ENCODE measurements around the gene MAGI3.

MAGI3 gene

GRCh38 chr1:113390871-113391648 lies 745 bp downstream of the MAGI3 start (continued):
- TF ChIP-seq PRDM4 (tag by site-specific recombination; IDR thresholded peaks at IDR 0.05) (peak; percentile 40; the same call in 1 of the 2 replicates), CTCF (tag by site-specific recombination; IDR thresholded peaks at IDR 0.05) (peak; percentile 83; the same call in 1 of the 2 replicates), ZNF184 (tag by site-specific recombination; IDR thresholded peaks at IDR 0.05) (0 out of 2 replicates have a peak, but pooled peaks have one; percentile 19), GLIS2 (tag by site-specific recombination; IDR thresholded peaks at IDR 0.05) (peak; percentile 64), GFI1B (tag by site-specific recombination; IDR thresholded peaks at IDR 0.05) (0 out of 2 replicates have a peak, but pooled peaks have one; percentile 17), ZNF302 (tag by site-specific recombination; IDR thresholded peaks at IDR 0.05; ENCODE audit: low read depth) (no peak), PRDM1 (tag by site-specific recombination; IDR thresholded peaks at IDR 0.05) (no peak), ZNF394 (tag by site-specific recombination; IDR thresholded peaks at IDR 0.05; ENCODE audit: borderline replicate concordance) (peak; percentile 24; the same call in 1 of the 2 replicates), PATZ1 (tag by site-specific recombination; IDR thresholded peaks at IDR 0.05) (peak; percentile 77), ZNF704 (tag by site-specific recombination; IDR thresholded peaks at IDR 0.05) (no peak), ZNF501 (tag by site-specific recombination; IDR thresholded peaks at IDR 0.05) (peak; percentile 74; the same call in 1 of the 2 replicates), ZNF670 (tag by site-specific recombination; IDR thresholded peaks at IDR 0.05; ENCODE audit: low read depth) (no peak), ZNF18 (tag by site-specific recombination; IDR thresholded peaks at IDR 0.05) (no peak), ZNF701 (tag by site-specific recombination; IDR thresholded peaks at IDR 0.05) (no peak), ZNF830 (tag by site-specific recombination; IDR thresholded peaks at IDR 0.05; ENCODE audit: low read depth) (no peak), ZIC2 (tag by site-specific recombination; IDR thresholded peaks at IDR 0.05) (peak; percentile 84), BCL11B (tag by site-specific recombination; IDR thresholded peaks at IDR 0.05; ENCODE audit: low read depth) (no peak), ZNF558 (tag by site-specific recombination; IDR thresholded peaks at IDR 0.05) (no peak), GLI2 (tag by site-specific recombination; IDR thresholded peaks at IDR 0.05; ENCODE audit: borderline replicate concordance, low read depth) (no peak), ZNF335 (tag by site-specific recombination; conservative IDR thresholded peaks at IDR 0.05) (peak; percentile 60), ZNF292 (tag by site-specific recombination; IDR thresholded peaks at IDR 0.05; ENCODE audit: borderline replicate concordance, low read depth) (no peak), ZNF747 (tag by site-specific recombination; IDR thresholded peaks at IDR 0.05) (no peak)
- TF ChIP-seq, protein P1, sequence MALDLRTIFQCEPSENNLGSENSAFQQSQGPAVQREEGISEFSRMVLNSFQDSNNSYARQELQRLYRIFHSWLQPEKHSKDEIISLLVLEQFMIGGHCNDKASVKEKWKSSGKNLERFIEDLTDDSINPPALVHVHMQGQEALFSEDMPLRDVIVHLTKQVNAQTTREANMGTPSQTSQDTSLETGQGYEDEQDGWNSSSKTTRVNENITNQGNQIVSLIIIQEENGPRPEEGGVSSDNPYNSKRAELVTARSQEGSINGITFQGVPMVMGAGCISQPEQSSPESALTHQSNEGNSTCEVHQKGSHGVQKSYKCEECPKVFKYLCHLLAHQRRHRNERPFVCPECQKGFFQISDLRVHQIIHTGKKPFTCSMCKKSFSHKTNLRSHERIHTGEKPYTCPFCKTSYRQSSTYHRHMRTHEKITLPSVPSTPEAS (tag by site-specific recombination; IDR thresholded peaks at IDR 0.05): no peak; the same call in 1 of the 2 replicates
- TF ChIP-seq, protein P2, sequence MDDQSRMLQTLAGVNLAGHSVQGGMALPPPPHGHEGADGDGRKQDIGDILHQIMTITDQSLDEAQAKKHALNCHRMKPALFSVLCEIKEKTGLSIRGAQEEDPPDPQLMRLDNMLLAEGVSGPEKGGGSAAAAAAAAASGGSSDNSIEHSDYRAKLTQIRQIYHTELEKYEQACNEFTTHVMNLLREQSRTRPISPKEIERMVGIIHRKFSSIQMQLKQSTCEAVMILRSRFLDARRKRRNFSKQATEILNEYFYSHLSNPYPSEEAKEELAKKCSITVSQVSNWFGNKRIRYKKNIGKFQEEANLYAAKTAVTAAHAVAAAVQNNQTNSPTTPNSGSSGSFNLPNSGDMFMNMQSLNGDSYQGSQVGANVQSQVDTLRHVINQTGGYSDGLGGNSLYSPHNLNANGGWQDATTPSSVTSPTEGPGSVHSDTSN (CRISPR knock-in tag; IDR thresholded peaks at IDR 0.05): no peak
